WTC11 (cell line): ENCODE results near the gene CPNE6.
"Not testable (repeated sequence)": the region's sequence is repeated elsewhere in the genome, so short reads cannot be mapped to it uniquely, and the experiment has no call there.

Experiments
- CBFB ChIP-seq: sonication (generic); formaldehyde crosslinking; IDR thresholded peaks from 2 replicates; pipeline ENCODE4 v1.8.1; 2022; ENCODE audit warnings: mild to moderate bottlenecking, low read depth, missing genetic modification reagents
- FOXJ3 ChIP-seq: sonication (generic); formaldehyde crosslinking; IDR thresholded peaks from 2 replicates; pipeline ENCODE4 v1.9.0; 2021; ENCODE audit warnings: missing genetic modification reagents, mild to moderate bottlenecking, borderline replicate concordance
- MXD4 ChIP-seq: fragments of 250-450 bp; sonication (Bioruptor Pico); IDR thresholded peaks from 2 replicates; pipeline ENCODE4 v1.8.0; 2021; ENCODE audit warnings: mild to moderate bottlenecking, moderate library complexity, borderline replicate concordance
- SP1 ChIP-seq: sonication (generic); formaldehyde crosslinking; conservative IDR thresholded peaks from 2 replicates; pipeline ENCODE4 v1.8.1; 2022; ENCODE audit warnings: missing genetic modification reagents
- TF ChIP-seq, protein P1 (sequence below): sonication (generic); formaldehyde crosslinking; IDR thresholded peaks from 2 replicates; pipeline ENCODE4 v1.8.1; 2022; ENCODE audit warnings: low read depth, missing genetic modification reagents, borderline replicate concordance
- TF ChIP-seq, protein P2 (sequence below): fragments of 200-600 bp; IDR thresholded peaks from 2 replicates; pipeline ENCODE4 v1.8.0; 2022; ENCODE audit warnings: antibody characterized with exemption
- TF ChIP-seq, protein P3 (sequence below): fragments of 250-450 bp; sonication (Bioruptor Pico); conservative IDR thresholded peaks from 2 replicates; pipeline ENCODE4 v1.9.0; 2021; ENCODE audit warnings: mild to moderate bottlenecking
- TF ChIP-seq, protein P4 (sequence below): sonication (generic); formaldehyde crosslinking; IDR thresholded peaks from 2 replicates; pipeline ENCODE4 v1.8.0; 2022; ENCODE audit warnings: missing genetic modification reagents
- TF ChIP-seq, protein P5 (sequence below): sonication (generic); formaldehyde crosslinking; IDR thresholded peaks from 2 replicates; pipeline ENCODE4 v1.8.0; 2023; ENCODE audit warnings: missing genetic modification reagents

DNA sequence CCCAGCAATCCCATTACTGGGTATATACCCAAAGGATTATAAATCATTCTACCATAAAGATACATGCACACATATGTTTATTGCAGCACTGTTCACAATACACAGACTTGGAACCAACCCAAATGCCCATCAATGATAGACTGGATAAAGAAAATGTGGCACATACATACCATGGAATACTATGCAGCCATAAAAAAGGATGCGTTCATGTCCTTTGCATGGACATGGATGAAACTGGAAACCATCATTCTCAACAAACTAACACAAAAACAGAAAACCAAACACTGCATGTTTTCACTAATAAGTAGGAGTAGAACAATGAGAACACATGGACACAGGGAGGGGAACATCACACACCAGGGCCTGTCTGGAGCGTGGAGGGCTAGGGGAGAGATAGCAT lies 40.0 kb upstream of the CPNE6 start:
- not testable (repeated sequence) for TF ChIP-seq MXD4; SP1 (CRISPR knock-in tag); FOXJ3 (CRISPR knock-in tag); CBFB
- TF ChIP-seq, protein P1, sequence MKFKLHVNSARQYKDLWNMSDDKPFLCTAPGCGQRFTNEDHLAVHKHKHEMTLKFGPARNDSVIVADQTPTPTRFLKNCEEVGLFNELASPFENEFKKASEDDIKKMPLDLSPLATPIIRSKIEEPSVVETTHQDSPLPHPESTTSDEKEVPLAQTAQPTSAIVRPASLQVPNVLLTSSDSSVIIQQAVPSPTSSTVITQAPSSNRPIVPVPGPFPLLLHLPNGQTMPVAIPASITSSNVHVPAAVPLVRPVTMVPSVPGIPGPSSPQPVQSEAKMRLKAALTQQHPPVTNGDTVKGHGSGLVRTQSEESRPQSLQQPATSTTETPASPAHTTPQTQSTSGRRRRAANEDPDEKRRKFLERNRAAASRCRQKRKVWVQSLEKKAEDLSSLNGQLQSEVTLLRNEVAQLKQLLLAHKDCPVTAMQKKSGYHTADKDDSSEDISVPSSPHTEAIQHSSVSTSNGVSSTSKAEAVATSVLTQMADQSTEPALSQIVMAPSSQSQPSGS (CRISPR knock-in tag) = not testable (repeated sequence)
- TF ChIP-seq, protein P2, sequence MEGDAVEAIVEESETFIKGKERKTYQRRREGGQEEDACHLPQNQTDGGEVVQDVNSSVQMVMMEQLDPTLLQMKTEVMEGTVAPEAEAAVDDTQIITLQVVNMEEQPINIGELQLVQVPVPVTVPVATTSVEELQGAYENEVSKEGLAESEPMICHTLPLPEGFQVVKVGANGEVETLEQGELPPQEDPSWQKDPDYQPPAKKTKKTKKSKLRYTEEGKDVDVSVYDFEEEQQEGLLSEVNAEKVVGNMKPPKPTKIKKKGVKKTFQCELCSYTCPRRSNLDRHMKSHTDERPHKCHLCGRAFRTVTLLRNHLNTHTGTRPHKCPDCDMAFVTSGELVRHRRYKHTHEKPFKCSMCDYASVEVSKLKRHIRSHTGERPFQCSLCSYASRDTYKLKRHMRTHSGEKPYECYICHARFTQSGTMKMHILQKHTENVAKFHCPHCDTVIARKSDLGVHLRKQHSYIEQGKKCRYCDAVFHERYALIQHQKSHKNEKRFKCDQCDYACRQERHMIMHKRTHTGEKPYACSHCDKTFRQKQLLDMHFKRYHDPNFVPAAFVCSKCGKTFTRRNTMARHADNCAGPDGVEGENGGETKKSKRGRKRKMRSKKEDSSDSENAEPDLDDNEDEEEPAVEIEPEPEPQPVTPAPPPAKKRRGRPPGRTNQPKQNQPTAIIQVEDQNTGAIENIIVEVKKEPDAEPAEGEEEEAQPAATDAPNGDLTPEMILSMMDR = not testable (repeated sequence)
- TF ChIP-seq, protein P3, sequence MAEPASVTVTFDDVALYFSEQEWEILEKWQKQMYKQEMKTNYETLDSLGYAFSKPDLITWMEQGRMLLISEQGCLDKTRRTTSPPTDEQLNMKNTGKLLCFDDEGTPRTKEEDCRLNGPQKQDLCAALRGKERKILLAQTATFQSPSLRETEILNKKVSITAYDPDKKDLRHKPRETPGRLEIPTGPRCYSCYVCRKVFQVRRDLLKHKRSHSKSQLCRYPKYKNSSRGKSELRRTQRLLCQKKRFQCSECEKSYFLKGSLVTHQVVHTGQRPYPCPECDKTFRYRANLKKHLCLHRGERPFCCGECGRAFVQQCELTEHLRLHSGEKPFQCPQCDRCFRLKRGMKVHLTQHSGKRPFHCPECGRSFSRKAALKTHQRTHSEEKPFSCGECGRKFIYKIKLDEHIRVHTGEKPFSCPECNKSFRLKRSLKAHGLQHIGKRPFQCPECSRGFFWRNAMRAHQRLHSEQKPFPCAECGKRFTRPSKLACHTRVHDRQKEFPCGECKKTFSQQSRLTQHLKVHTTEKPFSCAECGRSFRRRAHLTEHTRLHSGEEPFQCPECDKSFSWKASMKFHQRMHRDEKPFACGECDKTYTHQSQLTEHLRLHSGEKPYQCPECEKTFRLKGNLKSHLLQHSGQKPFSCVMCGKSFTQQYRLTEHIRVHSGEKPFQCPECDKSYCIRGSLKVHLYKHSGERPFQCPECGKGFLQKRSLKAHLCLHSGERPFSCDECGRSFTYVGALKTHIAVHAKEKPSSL = not testable (repeated sequence)
- TF ChIP-seq, protein P4, sequence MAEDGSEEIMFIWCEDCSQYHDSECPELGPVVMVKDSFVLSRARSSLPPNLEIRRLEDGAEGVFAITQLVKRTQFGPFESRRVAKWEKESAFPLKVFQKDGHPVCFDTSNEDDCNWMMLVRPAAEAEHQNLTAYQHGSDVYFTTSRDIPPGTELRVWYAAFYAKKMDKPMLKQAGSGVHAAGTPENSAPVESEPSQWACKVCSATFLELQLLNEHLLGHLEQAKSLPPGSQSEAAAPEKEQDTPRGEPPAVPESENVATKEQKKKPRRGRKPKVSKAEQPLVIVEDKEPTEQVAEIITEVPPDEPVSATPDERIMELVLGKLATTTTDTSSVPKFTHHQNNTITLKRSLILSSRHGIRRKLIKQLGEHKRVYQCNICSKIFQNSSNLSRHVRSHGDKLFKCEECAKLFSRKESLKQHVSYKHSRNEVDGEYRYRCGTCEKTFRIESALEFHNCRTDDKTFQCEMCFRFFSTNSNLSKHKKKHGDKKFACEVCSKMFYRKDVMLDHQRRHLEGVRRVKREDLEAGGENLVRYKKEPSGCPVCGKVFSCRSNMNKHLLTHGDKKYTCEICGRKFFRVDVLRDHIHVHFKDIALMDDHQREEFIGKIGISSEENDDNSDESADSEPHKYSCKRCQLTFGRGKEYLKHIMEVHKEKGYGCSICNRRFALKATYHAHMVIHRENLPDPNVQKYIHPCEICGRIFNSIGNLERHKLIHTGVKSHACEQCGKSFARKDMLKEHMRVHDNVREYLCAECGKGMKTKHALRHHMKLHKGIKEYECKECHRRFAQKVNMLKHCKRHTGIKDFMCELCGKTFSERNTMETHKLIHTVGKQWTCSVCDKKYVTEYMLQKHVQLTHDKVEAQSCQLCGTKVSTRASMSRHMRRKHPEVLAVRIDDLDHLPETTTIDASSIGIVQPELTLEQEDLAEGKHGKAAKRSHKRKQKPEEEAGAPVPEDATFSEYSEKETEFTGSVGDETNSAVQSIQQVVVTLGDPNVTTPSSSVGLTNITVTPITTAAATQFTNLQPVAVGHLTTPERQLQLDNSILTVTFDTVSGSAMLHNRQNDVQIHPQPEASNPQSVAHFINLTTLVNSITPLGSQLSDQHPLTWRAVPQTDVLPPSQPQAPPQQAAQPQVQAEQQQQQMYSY = not testable (repeated sequence)
- TF ChIP-seq, protein P5, sequence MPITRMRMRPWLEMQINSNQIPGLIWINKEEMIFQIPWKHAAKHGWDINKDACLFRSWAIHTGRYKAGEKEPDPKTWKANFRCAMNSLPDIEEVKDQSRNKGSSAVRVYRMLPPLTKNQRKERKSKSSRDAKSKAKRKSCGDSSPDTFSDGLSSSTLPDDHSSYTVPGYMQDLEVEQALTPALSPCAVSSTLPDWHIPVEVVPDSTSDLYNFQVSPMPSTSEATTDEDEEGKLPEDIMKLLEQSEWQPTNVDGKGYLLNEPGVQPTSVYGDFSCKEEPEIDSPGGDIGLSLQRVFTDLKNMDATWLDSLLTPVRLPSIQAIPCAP (CRISPR knock-in tag) = not testable (repeated sequence)
